BLaER1 (cell line): Measurements from ENCODE around the gene KEAP1.

Experiments
- H3K27ac ChIP-seq: shearing (Covaris generic); formaldehyde crosslinking; 2 replicates; pipeline ENCODE4 v1.8.1; 2022
- H3K27me3 ChIP-seq: shearing (Covaris generic); formaldehyde crosslinking; 2 replicates; pipeline ENCODE4 v1.8.1; 2022
- H3K36me3 ChIP-seq: shearing (Covaris generic); formaldehyde crosslinking; 2 replicates; pipeline ENCODE4 v1.8.1; 2022
- H3K4me1 ChIP-seq: shearing (Covaris generic); formaldehyde crosslinking; 2 replicates; pipeline ENCODE4 v1.8.1; 2022
- H3K4me2 ChIP-seq: shearing (Covaris generic); formaldehyde crosslinking; 2 replicates; pipeline ENCODE4 v1.8.1; 2022
- H3K4me3 ChIP-seq: shearing (Covaris generic); formaldehyde crosslinking; 2 replicates; pipeline ENCODE4 v1.8.1; 2022
- H3K9ac ChIP-seq: shearing (Covaris generic); formaldehyde crosslinking; 2 replicates; pipeline ENCODE4 v1.8.1; 2022
- H3K9me3 ChIP-seq: shearing (Covaris generic); formaldehyde crosslinking; 2 replicates; pipeline ENCODE4 v1.8.1; 2022
- H4K20me1 ChIP-seq: shearing (Covaris generic); formaldehyde crosslinking; 2 replicates; pipeline ENCODE4 v1.8.1; 2022
- Cebpa-rat ChIP-seq: shearing (Covaris generic); IDR thresholded peaks from 2 replicates; pipeline ENCODE4 v1.8.1; 2022

The KEAP1 gene

DNA sequence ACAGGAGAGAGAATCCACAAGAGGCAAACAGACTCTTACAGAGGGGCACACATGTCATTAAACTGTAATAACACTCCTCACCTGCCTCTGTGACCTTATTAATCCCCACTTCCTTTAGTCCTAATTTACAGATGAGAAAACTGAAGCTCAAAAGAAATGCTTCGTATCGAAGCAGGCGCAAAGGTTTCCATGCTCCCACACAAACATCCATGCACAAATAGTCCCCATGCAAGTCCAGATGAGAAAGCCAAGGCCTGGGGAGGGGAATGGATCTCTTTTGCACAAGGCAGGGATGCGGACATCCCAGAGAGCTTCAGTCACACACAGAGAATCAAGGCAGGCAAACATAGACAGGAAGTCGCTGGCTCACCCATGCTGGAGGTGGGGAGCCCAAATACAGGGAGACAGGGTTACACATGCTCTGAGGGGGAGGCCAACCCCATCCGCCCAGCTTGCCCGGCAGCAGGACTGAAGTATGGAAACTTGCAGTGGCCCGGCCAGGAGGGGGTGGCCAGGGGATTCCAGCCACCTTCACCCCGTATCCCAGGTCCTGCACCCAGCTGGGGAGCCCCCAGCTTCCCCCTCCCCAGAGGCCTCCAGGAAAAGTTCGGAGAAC is 13.6 kb upstream of the KEAP1 start:
- H3K9ac ChIP-seq = peak overlapping the region; percentile 81
- H3K9me3 ChIP-seq = no peaks in the 10 kb centered on the region
- peak overlapping the region; percentile 68 for H3K27ac ChIP-seq
- peak overlapping the region; percentile 73 for H3K4me3 ChIP-seq
- H3K36me3 ChIP-seq = peaks cover 13% of the 10 kb centered on the region
- peak overlapping the region; percentile 100 for H3K4me2 ChIP-seq
- H3K27me3 ChIP-seq = no peaks in the 10 kb centered on the region
- H3K4me1 ChIP-seq = peaks cover 79% of the 10 kb centered on the region
- no peaks in the 10 kb centered on the region for H4K20me1 ChIP-seq
- no peak for TF ChIP-seq Cebpa-rat

- H3K36me3 ChIP-seq = peaks cover 13% of the 10 kb centered on the region
- H3K4me1 ChIP-seq = peaks cover 84% of the 10 kb centered on the region
- peak overlapping the region; percentile 100 for H3K4me2 ChIP-seq
- peak overlapping the region; percentile 73; the same call in 1 of the 2 replicates for H3K4me3 ChIP-seq
- H3K9ac ChIP-seq = peak overlapping the region; percentile 81; the same call in 1 of the 2 replicates
- TF ChIP-seq Cebpa-rat = no peak
- no peaks in the 10 kb centered on the region for H3K27me3 ChIP-seq
- H4K20me1 ChIP-seq = no peaks in the 10 kb centered on the region
- H3K27ac ChIP-seq = no peak overlapping the region
- no peaks in the 10 kb centered on the region for H3K9me3 ChIP-seq
These were observed 12.9 kb upstream of the KEAP1 start for GRCh38 chr19:10516064-10516385.

- Histone ChIP-seq H3K9ac (no peak overlapping the region), H3K4me2 (peak overlapping the region; percentile 100), H3K4me3 (no peak overlapping the region), H3K27me3 (no peaks in the 10 kb centered on the region), H3K36me3 (peaks cover 13% of the 10 kb centered on the region), H3K4me1 (peaks cover 91% of the 10 kb centered on the region), H4K20me1 (no peaks in the 10 kb centered on the region), H3K9me3 (no peaks in the 10 kb centered on the region), H3K27ac (no peak overlapping the region)
- TF ChIP-seq Cebpa-rat = no peak
These were observed 11.3 kb upstream of the KEAP1 start for GRCh38 chr19:10514211-10515145.

GRCh38 chr19:10513223-10513622 is 10.1 kb upstream of the KEAP1 start:
- Histone ChIP-seq H3K27me3 (no peaks in the 10 kb centered on the region), H3K9ac (no peak overlapping the region), H3K27ac (no peak overlapping the region), H3K9me3 (no peaks in the 10 kb centered on the region), H3K4me3 (no peak overlapping the region), H3K4me1 (peaks cover 86% of the 10 kb centered on the region), H3K4me2 (no peak overlapping the region), H4K20me1 (no peaks in the 10 kb centered on the region), H3K36me3 (peaks cover 13% of the 10 kb centered on the region)
- no peak for TF ChIP-seq Cebpa-rat

- Histone ChIP-seq H3K4me1 (peaks cover 57% of the 10 kb centered on the region), H3K9me3 (no peaks in the 10 kb centered on the region), H4K20me1 (no peaks in the 10 kb centered on the region), H3K36me3 (peaks cover 13% of the 10 kb centered on the region), H3K4me2 (peak overlapping the region; percentile 65), H3K27ac (0 out of 2 replicates have a peak overlapping the region, but pooled peaks have one; percentile 16), H3K4me3 (no peak overlapping the region), H3K9ac (0 out of 2 replicates have a peak overlapping the region, but pooled peaks have one; percentile 3), H3K27me3 (no peaks in the 10 kb centered on the region)
- no peak for TF ChIP-seq Cebpa-rat
These were observed 7.2 kb upstream of the KEAP1 start for GRCh38 chr19:10510301-10510802.

DNA sequence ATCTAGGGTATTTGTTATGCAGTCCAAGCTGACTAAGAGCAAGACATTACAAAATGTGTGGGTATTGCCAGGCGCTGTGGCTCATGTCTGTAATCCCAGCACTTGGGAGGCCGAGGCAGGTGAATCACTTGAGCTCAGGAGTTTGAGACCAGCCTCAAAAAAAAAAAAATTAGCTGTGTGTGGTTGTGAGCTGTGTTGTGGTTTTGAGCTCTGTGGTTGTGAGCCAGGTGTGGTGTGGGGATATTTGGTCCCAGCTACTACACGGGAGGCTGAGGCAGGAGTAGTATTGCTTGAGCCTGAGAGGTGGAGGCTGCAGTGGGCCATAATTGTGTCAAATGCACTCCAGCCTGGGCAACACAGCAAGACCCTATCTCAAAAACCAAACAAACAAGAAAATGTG is 5.6 kb upstream of the KEAP1 start:
- H3K27ac ChIP-seq = no peak overlapping the region
- no peaks in the 10 kb centered on the region for H3K27me3 ChIP-seq
- H3K4me3 ChIP-seq = no peak overlapping the region
- H3K4me1 ChIP-seq = peaks cover 51% of the 10 kb centered on the region
- H3K9me3 ChIP-seq = no peaks in the 10 kb centered on the region
- H3K4me2 ChIP-seq = no peak overlapping the region
- TF ChIP-seq Cebpa-rat = no peak
- peaks cover 3% of the 10 kb centered on the region for H3K36me3 ChIP-seq
- no peaks in the 10 kb centered on the region for H4K20me1 ChIP-seq
- no peak overlapping the region for H3K9ac ChIP-seq

DNA sequence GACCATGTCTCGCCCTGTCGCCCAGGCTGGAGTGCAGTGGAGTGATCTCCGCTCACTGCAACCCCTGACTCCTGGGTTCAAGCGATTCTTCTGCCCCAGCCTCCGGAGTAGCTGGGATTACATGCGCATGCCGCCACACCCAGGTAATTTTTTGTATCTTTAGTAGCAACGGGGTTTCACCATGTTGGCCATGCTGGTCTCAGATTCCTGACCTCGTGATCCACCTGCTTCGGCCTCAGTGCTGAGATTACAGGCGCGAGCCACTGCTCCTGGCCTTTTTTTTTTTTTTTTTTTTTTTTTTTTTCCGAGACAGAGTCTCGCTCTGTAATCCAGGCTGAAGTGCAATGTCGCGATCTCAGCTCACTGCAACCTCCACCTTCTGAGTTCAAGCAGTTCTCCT is 4.9 kb upstream of the KEAP1 start:
- Histone ChIP-seq H3K4me3 (no peak overlapping the region), H3K9ac (no peak overlapping the region), H3K36me3 (no peaks in the 10 kb centered on the region), H3K4me2 (no peak overlapping the region), H3K4me1 (peaks cover 52% of the 10 kb centered on the region), H3K9me3 (no peaks in the 10 kb centered on the region), H3K27me3 (no peaks in the 10 kb centered on the region), H3K27ac (no peak overlapping the region), H4K20me1 (no peaks in the 10 kb centered on the region)
- no peak for TF ChIP-seq Cebpa-rat

- H3K4me1 ChIP-seq = peaks cover 42% of the 10 kb centered on the region
- H4K20me1 ChIP-seq = no peaks in the 10 kb centered on the region; the same call in 1 of the 2 replicates
- no peak overlapping the region for H3K4me3 ChIP-seq
- no peaks in the 10 kb centered on the region for H3K9me3 ChIP-seq
- H3K4me2 ChIP-seq = no peak overlapping the region
- H3K27me3 ChIP-seq = no peaks in the 10 kb centered on the region
- H3K9ac ChIP-seq = no peak overlapping the region
- H3K27ac ChIP-seq = no peak overlapping the region
- TF ChIP-seq Cebpa-rat = no peak
- no peaks in the 10 kb centered on the region for H3K36me3 ChIP-seq
These were observed 2.5 kb upstream of the KEAP1 start for GRCh38 chr19:10505583-10506229.

DNA sequence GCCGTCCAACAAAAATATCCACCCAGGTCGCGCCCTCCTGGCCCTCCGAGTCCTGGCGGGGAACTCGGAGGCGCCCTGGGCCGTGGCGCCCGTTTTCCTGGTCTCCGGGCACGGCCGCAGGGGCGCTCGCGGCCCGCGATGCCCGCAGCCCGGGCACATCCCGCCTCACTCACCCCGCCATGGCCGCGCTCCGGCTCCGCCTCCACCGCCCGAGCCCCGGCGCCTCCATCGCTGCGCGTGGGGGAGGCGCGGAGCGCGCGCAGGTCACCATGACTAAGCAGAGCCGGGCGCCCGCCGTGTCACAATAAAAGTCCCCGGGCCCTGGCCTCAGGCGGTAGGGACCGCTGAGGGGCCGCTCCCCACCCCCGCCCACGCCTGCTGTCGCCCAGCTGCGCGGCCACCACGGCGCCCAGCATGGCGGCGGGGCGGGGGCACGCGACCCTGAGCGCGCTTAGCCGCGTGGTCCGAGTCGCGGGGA is 593 bp downstream of the KEAP1 start:
- TF ChIP-seq Cebpa-rat = no peak
- Histone ChIP-seq H3K9me3 (no peaks in the 10 kb centered on the region), H3K9ac (peak overlapping the region; percentile 99), H3K36me3 (peaks cover 28% of the 10 kb centered on the region), H3K27me3 (no peaks in the 10 kb centered on the region), H3K27ac (peak overlapping the region; percentile 100), H3K4me1 (peaks cover 47% of the 10 kb centered on the region), H3K4me2 (peak overlapping the region; percentile 93), H4K20me1 (peaks cover 31% of the 10 kb centered on the region), H3K4me3 (peak overlapping the region; percentile 88)
